GM13977 (cell line): ENCODE results near the gene POLR2E.

Experiments
- DNase-seq: peaks from one replicate; pipeline ENCODE4 v3.0.0; 2012; ENCODE audit warnings: low spot score
- in situ Hi-C: fragments of 300-500 bp; cut with MboI; formaldehyde crosslinking; loops from one replicate; pipeline ENCODE4 v1.12.0; 2022; ENCODE audit warnings: low sequenced_read_pairs, low pct_unique_long_range_greater_than_20kb, mixed read lengths, inconsistent platforms; ENCODE audit not compliant: unreplicated experiment
- TF ChIP-seq, protein P1 (sequence below): IDR thresholded peaks from 2 replicates; pipeline ENCODE4 v1.5.1; 2012; ENCODE audit warnings: mild to moderate bottlenecking, control low read depth; ENCODE audit not compliant: insufficient read depth; ENCODE audit errors: extremely low read depth, missing control alignments

The POLR2E gene

DNA sequence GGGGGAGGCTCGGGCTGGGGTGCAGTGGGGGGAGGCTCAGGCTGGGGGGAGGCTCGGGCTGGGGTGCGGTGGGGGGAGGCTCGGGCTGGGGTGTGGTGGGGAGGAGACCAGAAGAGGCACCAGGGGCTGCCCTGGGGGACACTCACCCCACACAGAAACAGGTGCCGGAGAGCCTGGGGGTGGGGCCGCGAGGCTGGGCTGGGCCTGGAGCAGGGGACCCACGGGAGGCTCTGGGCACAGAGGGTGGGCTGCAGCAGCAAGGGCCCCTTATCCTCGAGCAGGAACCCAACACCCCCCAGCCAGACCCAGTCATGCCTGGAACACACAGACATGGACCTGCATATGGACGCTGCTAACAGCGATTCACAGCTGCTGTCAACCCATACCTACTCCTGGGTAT lies 42.9 kb upstream of the POLR2E start:
- DNase-seq = no peak
- in situ Hi-C loops = no loop called here
- TF ChIP-seq, protein P1, sequence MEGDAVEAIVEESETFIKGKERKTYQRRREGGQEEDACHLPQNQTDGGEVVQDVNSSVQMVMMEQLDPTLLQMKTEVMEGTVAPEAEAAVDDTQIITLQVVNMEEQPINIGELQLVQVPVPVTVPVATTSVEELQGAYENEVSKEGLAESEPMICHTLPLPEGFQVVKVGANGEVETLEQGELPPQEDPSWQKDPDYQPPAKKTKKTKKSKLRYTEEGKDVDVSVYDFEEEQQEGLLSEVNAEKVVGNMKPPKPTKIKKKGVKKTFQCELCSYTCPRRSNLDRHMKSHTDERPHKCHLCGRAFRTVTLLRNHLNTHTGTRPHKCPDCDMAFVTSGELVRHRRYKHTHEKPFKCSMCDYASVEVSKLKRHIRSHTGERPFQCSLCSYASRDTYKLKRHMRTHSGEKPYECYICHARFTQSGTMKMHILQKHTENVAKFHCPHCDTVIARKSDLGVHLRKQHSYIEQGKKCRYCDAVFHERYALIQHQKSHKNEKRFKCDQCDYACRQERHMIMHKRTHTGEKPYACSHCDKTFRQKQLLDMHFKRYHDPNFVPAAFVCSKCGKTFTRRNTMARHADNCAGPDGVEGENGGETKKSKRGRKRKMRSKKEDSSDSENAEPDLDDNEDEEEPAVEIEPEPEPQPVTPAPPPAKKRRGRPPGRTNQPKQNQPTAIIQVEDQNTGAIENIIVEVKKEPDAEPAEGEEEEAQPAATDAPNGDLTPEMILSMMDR = no peak

DNA sequence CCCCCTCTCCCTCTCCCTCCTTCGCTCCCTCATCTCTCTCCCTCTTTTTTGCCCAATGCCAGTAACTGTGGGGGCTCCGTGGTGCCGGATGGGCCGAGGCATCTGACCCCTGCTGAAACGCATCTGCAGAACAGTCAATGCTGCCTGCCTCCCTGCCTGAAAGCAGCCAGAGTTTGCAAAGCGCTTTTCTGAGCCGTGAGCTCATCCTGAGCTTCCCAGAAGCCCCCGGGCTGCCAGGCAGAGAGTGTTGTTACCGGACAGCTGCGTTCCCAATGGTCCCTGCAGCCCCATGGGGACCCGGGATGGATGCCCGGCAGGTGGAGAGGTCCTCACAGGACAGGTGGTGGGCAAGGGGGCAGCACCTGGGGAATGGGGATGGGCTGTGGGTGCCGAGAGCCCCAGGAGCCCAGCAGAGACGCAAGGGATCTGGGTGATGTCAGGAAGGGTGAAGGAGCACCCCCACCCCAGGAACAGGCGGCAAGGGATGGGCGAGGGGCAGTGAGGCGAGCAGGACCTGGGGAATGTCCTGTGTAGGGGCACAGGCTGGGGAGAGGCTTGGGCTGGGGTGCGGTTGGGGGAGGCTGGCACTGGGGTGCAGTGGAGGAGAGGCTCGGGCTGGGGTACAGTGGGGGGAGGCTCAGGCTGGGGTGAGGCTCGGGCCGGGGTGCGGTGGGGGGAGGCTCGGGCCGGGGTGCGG lies 41.6 kb upstream of the POLR2E start:
- TF ChIP-seq, protein P1 = no peak
- in situ Hi-C loops = no loop called here

DNA sequence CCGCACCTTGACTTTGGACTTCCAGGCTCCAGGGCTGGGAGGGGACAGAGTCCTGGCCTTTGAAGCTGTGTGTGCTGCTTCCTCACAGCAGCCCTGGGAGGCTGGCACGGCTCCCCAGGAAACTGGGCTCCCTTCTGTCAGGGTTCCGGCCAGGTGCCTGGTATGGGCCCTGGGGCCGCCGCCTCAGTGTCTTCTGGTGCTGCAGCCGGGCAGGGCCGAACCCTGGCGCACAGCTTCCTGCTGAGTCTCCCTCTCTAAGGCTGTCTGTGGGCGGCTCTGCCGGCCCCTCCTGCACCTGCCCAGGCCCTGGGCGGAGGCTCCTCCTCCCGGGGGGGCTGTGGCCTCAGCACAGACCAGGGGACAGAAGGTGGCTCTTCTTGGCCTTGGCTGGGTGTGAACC lies 41.0 kb upstream of the POLR2E start:
- peak; percentile 72 for DNase-seq
- in situ Hi-C loops = no loop called here
- TF ChIP-seq, protein P1 = no peak

More for the DNA sequence above, 41.6 kb upstream of the POLR2E start:
- DNase-seq = no peak

DNA sequence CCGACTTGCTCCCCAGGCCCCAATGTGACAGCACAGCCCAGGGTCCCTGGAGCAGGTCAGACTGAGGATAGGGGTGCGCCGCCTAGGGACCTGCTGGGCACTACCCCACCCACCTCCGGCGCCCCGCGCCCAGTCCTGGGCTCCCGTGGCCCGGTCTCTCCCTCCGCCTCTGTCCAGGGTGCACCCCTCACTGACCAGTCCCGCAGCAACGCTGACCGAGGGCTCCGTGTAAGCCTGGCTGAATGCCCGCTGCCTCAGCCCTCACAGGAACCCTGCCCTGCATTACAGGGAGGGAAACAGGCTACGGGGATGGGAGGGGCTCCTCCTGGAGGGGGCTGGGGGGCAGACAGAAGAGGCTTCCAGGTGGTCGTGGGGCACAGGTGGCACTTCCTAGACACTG lies 40.3 kb upstream of the POLR2E start:
- DNase-seq = no peak
- in situ Hi-C loops = no loop called here
- TF ChIP-seq, protein P1 = no peak

DNA sequence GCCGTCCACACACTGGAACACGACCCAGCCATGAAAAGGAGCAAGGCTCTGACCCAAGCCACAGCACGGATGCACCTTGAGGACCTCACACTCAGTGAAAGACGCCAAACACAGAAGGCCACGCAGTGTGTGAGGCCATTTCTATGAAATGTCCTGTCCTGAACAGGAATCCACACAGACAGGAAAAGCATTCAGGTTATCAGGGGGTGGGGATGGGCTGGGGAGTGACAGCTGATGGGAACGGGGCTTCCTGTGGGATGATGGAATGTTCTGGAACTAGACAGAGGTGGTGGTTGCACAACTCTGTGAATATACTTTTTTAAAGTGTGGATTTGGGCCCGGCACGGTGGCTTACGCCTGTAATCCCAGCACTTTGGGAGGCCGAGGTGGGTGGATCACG lies 39.3 kb upstream of the POLR2E start:
- DNase-seq = no peak
- in situ Hi-C loops = no loop called here
- TF ChIP-seq, protein P1 = no peak

DNA sequence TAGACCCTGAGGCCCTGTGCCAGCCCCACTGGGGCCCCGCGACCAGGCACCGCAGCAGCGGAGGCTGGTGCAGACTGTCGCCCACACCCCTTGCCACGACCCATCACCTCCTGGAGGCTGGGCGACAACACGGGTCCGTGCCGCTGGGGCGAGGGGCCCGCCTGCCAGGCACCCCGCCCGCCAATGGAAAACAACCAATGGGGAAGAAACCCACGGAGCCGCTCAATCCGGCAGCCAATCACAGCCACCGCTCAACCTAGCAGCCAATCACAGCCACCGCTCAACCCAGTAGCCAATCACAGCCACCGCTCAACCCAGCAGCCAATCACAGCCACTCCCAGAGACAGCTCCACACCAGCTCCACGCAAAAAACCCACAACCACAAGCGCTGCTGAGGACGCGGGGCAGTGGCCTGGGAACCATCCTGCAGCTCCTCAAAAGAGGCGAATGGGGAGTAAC lies 38.3 kb upstream of the POLR2E start:
- in situ Hi-C loops = no loop called here
- TF ChIP-seq, protein P1 = no peak
- DNase-seq = peak; percentile 72
